ENCODE data around the gene RBBP8NL. TPM values are rescaled to one million over a fixed set of nuclear protein-coding genes. Genes with fewer than 3 reads are reported as not detected.

RBBP8NL gene
- total and polyA plus RNA-seq, 2 of the 8 experiments (the other 6 are each of a cell fraction or from before 2014, with no cell fraction given) = 0.43 to 0.48 TPM

GRCh38 chr20:62400021-62400420, 27.3 kb downstream of the RBBP8NL start:
- Histone ChIP-seq H3K56ac (replicated peaks; ENCODE audit: insufficient read length, low read depth, low read length) (no peak overlapping the region), H2BK120ac (replicated peaks; ENCODE audit: low read depth, low read length) (no peak overlapping the region), H3K4ac (replicated peaks; ENCODE audit: insufficient read length, low read depth, low read length) (no peak overlapping the region), H4K20me1 (replicated peaks in 1 of 2; ENCODE audit: control insufficient read depth in 1 of 2, insufficient read depth in 2 of 2, low read length in 2 of 2) (peaks cover 0 to 14% of the 10 kb centered on the region in 2 experiments), H2AFZ (ENCODE audit: low read length) (no peak overlapping the region), H2BK5ac (ENCODE audit: low read depth, low read length) (no peak overlapping the region), H4K91ac (replicated peaks; ENCODE audit: insufficient read length, low read length) (no peak overlapping the region), H3K4me2 (ENCODE audit: insufficient read depth in 1 of 2, low read depth in 2 of 2, low read length in 2 of 2) (no peak overlapping the region), H3K27me3 (replicated peaks in 1 of 4; ENCODE audit: control insufficient read depth in 3 of 4, extremely low read depth in 1 of 4, insufficient read depth in 3 of 4, low read length in 3 of 4) (no peaks in the 10 kb centered on the region), H3K9me3 (ENCODE audit: insufficient read depth in 2 of 2, low read depth in 1 of 2, low read length in 1 of 2) (peaks cover 0 to 2% of the 10 kb centered on the region in 2 experiments; a peak in 1 of 4 replicates), H3K23me2 (ENCODE audit: low read depth, low read length) (peaks cover 6% of the 10 kb centered on the region; the same call in 1 of the 2 replicates), H4K8ac (ENCODE audit: extremely low read depth, insufficient read depth, low read length) (no peak overlapping the region; the same call in 1 of the 2 replicates), H2AK5ac (ENCODE audit: low read depth, low read length) (no peak overlapping the region), H3K23ac (ENCODE audit: insufficient read length) (no peak overlapping the region), H2BK12ac (ENCODE audit: low read depth, low read length) (no peak overlapping the region), H3K14ac (ENCODE audit: insufficient read length) (no peak overlapping the region), H2BK20ac (ENCODE audit: low read length) (no peak overlapping the region), H3K79me1 (ENCODE audit: low read depth, low read length) (no peaks in the 10 kb centered on the region; the same call in 1 of the 2 replicates), H3K36me3 (ENCODE audit: control insufficient read depth in 2 of 4, insufficient read depth in 4 of 4, low read length in 3 of 4) (no peaks in the 10 kb centered on the region), H3K4me3 (ENCODE audit: extremely low read depth in 1 of 4, insufficient read depth in 2 of 4, low read depth in 3 of 4, low read length in 4 of 4) (no peak overlapping the region), H3K9ac (replicated peaks in 1 of 4; ENCODE audit: extremely low read depth in 1 of 4, low read depth in 3 of 4, low read length in 3 of 4) (no peak overlapping the region), H3K27ac (ENCODE audit: low read depth, low read length) (no peak overlapping the region), H3K4me1 (replicated peaks in 1 of 4; ENCODE audit: control insufficient read depth in 3 of 4, insufficient read depth in 4 of 4, low read length in 3 of 4) (peaks cover 0 to 5% (median 3%) of the 10 kb centered on the region in 4 experiments; a peak in 5 of 7 replicates), H3K79me2 (ENCODE audit: control insufficient read depth in 1 of 2, insufficient read depth in 2 of 2, low read length in 2 of 2) (no peaks in the 10 kb centered on the region; a peak in 1 of 4 replicates), H3K18ac (ENCODE audit: extremely low read depth, low read length) (no peak overlapping the region), H2BK15ac (ENCODE audit: low read length) (no peak overlapping the region), H4K5ac (ENCODE audit: insufficient read length, low read depth, low read length) (no peak overlapping the region)
- POLR2A ChIA-PET (ENCODE audit: partially characterized antibody) = interaction anchor here (0.9 to 7.7 kb wide), 2 partner anchors 9 to 17 kb away, joined by 3 to 105 read pairs; partner anchors contain the start of gene RPS21
- FAIRE-seq = no peak
- CTCF ChIA-PET (ENCODE audit: partially characterized antibody) = interaction anchor here (0.6 to 7.6 kb wide), 13 partner anchors 9 to 1650 kb away, joined by 3 to 103 read pairs (median 3); partner anchors contain the start of genes ADRM1 and RPS21
- no peak for DNase-seq (ENCODE audit: low read depth in 1 of 2, low spot score in 2 of 2)
- WGBS, 2 experiments (ENCODE audit: extremely low coverage in 1 of 2, insufficient coverage in 1 of 2, insufficient read length in 1 of 2, insufficient replicate concordance in 2 of 2, low coverage in 1 of 2, low lambda C conversion rate in 2 of 2, missing lambda C conversion rate in 1 of 2) = 91% methylated on average over 4 of the region's 7 CpGs; no CpG with 5 or more reads in 1 of the 2 experiments
- TF ChIP-seq KDM5A (IDR thresholded peaks at IDR 0.05; ENCODE audit: low read length) (no peak), POU5F1 (IDR thresholded peaks at IDR 0.05; ENCODE audit: low read depth, low read length) (no peak), TAF7 (optimal IDR thresholded peaks at IDR 0.05; ENCODE audit: borderline replicate concordance, low read depth, low read length) (no peak), CTBP2 (IDR thresholded peaks at IDR 0.05; ENCODE audit: borderline replicate concordance, insufficient read depth, insufficient read length, low read length) (no peak), CREB1 (IDR thresholded peaks at IDR 0.05) (no peak), RFX5 (IDR thresholded peaks at IDR 0.05; ENCODE audit: borderline replicate concordance, low read depth, low read length) (no peak), NRF1 (IDR thresholded peaks at IDR 0.05; ENCODE audit: low read depth, low read length) (no peak), KDM4A (IDR thresholded peaks at IDR 0.05; ENCODE audit: low read depth, low read length, severe bottlenecking) (no peak), SRF (IDR thresholded peaks at IDR 0.05; ENCODE audit: low read depth, low read length) (no peak), HDAC6 (IDR thresholded peaks at IDR 0.05; ENCODE audit: low read depth, low read length) (no peak)

Data from H1 (cell line).